ENCODE results near the gene FAM98A.

GRCh38 chr2:33552758-33553461, 46.2 kb downstream of the FAM98A start:
- TF ChIP-seq CTCF (IDR thresholded peaks at IDR 0.05) = no peak
- TF ChIP-seq EP300 (IDR thresholded peaks at IDR 0.05) = no peak
- TF ChIP-seq POLR2A (IDR thresholded peaks at IDR 0.05) = no peak

Measured in ovary (tissue), 3 donors.